ENCODE measurements around the gene WHRN. TPM values are rescaled to one million over a fixed set of nuclear protein-coding genes. Genes with fewer than 3 reads are reported as not detected.

The WHRN gene
- total and polyA plus RNA-seq, 2 of the 13 experiments (the other 11 are each of a cell fraction or from before 2014, with no cell fraction given) = 2.3 to 5.3 TPM

GRCh38 chr9:114357911-114358328, 147.4 kb downstream of the WHRN start:
- intact Hi-C loops (cut with micrococcal nuclease; ENCODE audit: unreplicated experiment) = no loop called here
- Histone ChIP-seq H3K27me3 (ENCODE audit: control insufficient read depth in 1 of 2, insufficient read depth in 2 of 2, low read length in 2 of 2) (no peaks in the 10 kb centered on the region), H2AFZ (ENCODE audit: low read length) (no peak overlapping the region), H3K4me3 (replicated peaks in 1 of 3; ENCODE audit: insufficient read depth in 1 of 3, low read depth in 2 of 3, low read length in 3 of 3) (no peak overlapping the region), H3K9ac (ENCODE audit: insufficient read depth, low read depth, low read length) (no peak overlapping the region), H4K20me1 (ENCODE audit: insufficient read depth, low read length) (no peaks in the 10 kb centered on the region), H3K36me3 (replicated peaks in 1 of 2; ENCODE audit: control insufficient read depth in 1 of 2, insufficient read depth in 2 of 2, low read length in 2 of 2) (peaks cover 0 to 44% of the 10 kb centered on the region in 2 experiments; a peak in 3 of 5 replicates), H3K27ac (ENCODE audit: extremely low read length, insufficient read depth, low read length) (no peak overlapping the region), H3K4me2 (ENCODE audit: low read depth, low read length) (no peak overlapping the region), H3K79me2 (ENCODE audit: insufficient read depth, low read length) (no peaks in the 10 kb centered on the region), H3K9me3 (ENCODE audit: low read length) (no peaks in the 10 kb centered on the region), H3K4me1 (ENCODE audit: insufficient read depth, low read length) (no peaks in the 10 kb centered on the region)
- ChIA-PET POLR2A (no interaction called here), CTCF (ENCODE audit: low intra/inter-chr PET ratio, low total read pairs) (no interaction called here)
- TF ChIP-seq ZNF547 (CRISPR knock-in tag; IDR thresholded peaks at IDR 0.05) = no peak
- TF ChIP-seq TIGD3 (CRISPR knock-in tag; IDR thresholded peaks at IDR 0.05; ENCODE audit: borderline replicate concordance) = no peak
- TF ChIP-seq ZNF124 (CRISPR knock-in tag; IDR thresholded peaks at IDR 0.05) = no peak
- no peak for TF ChIP-seq ZNF777 (CRISPR knock-in tag; IDR thresholded peaks at IDR 0.05)
- TF ChIP-seq YY1 (IDR thresholded peaks at IDR 0.05; ENCODE audit: insufficient read depth, insufficient replicate concordance, low read depth, low read length) = no peak
- no peak for TF ChIP-seq ZNF10 (CRISPR knock-in tag; IDR thresholded peaks at IDR 0.05; ENCODE audit: borderline replicate concordance, low read depth)
- no peak for TF ChIP-seq ZUFSP (CRISPR knock-in tag; IDR thresholded peaks at IDR 0.05; ENCODE audit: borderline replicate concordance)
- TF ChIP-seq ZNF772 (CRISPR knock-in tag; IDR thresholded peaks at IDR 0.05) = no peak
- TF ChIP-seq ZNF713 (CRISPR knock-in tag; IDR thresholded peaks at IDR 0.05) = no peak
- no peak for TF ChIP-seq CHCHD3 (CRISPR knock-in tag; IDR thresholded peaks at IDR 0.05)
- TF ChIP-seq DZIP1 (CRISPR knock-in tag; IDR thresholded peaks at IDR 0.05) = no peak
- no peak for TF ChIP-seq KMT2B (CRISPR knock-in tag; IDR thresholded peaks at IDR 0.05)
- TF ChIP-seq ZNF737 (CRISPR knock-in tag; IDR thresholded peaks at IDR 0.05; ENCODE audit: borderline replicate concordance) = no peak
- TF ChIP-seq CREB3 (CRISPR knock-in tag; IDR thresholded peaks at IDR 0.05) = no peak
- no peak for TF ChIP-seq SATB2 (CRISPR knock-in tag; IDR thresholded peaks at IDR 0.05)
- TF ChIP-seq SPEN (CRISPR knock-in tag; IDR thresholded peaks at IDR 0.05; ENCODE audit: low read depth) = no peak
- TF ChIP-seq ELK4 (CRISPR knock-in tag; IDR thresholded peaks at IDR 0.05; ENCODE audit: borderline replicate concordance) = no peak
- FAIRE-seq (no peak), DNase-seq (ENCODE audit: low spot score) (no peak), ATAC-seq (no peak)
- in situ Hi-C loops (cut with HindIII; ENCODE audit: extremely low pct_ligation_motif_present, low pct_unique_long_range_greater_than_20kb) = no loop called here
- WGBS (ENCODE audit: low lambda C conversion rate) = 95% methylated on average over 5 of the region's 9 CpGs
- no TSS peak for BruUV-seq (replicated peaks)

Data from HepG2 (cell line).